ENCODE results near the gene TRAM2.

- TF ChIP-seq JUN (IDR thresholded peaks at IDR 0.05; ENCODE audit: borderline replicate concordance, insufficient read depth, insufficient read length, low read depth) (no peak), POLR2A (IDR thresholded peaks at IDR 0.05; ENCODE audit: low read depth, low read length) (no peak), CTCF (IDR thresholded peaks at IDR 0.05; ENCODE audit: extremely low read depth in 1 of 2, insufficient read depth in 1 of 2, low read depth in 1 of 2, low read length in 2 of 2) (no peak)
Measured at GRCh38 chr6:52474173-52474572, 102.7 kb downstream of the TRAM2 start.

All from endothelial cell of umbilical vein (primary cell).